Esophagus muscularis mucosa (tissue), 4 donors: Measurements from ENCODE around the gene DENND2C. TPM values are rescaled to one million over a fixed set of nuclear protein-coding genes. Genes with fewer than 3 reads are reported as not detected.

Experiments
- DNase-seq: peaks from one replicate; pipeline ENCODE4 v3.0.0-alpha.2; 2017; ENCODE audit errors: extremely low spot score
- H3K27ac ChIP-seq, 4 donors: fragments of 200-600 bp; sonication (generic); replicated peaks in 1 of 4; 1 replicate in 3 of 4; 2 replicates in 1 of 4; pipeline ENCODE4 v1.5.1; 2016 to 2019; ENCODE audit warnings: mild to moderate bottlenecking in 1 of 4
- H3K27me3 ChIP-seq, 4 donors: fragments of 200-600 bp; sonication (generic); one replicate each; pipeline versions ENCODE4 v1.5.1 to v1.6.0; 2016 to 2019
- H3K36me3 ChIP-seq, 4 donors: fragments of 200-600 bp; sonication (generic); one replicate each; pipeline ENCODE4 v1.5.1; 2016 to 2019
- H3K4me1 ChIP-seq, 4 donors: fragments of 200-600 bp; sonication (generic); one replicate each; pipeline ENCODE4 v1.5.1; 2016 to 2019
- H3K4me3 ChIP-seq, 4 donors: fragments of 200-600 bp; sonication (generic); 1 replicate in 2 of 4; 2 replicates in 2 of 4; pipeline ENCODE4 v1.5.1; 2016 to 2019; ENCODE audit warnings: mild to moderate bottlenecking in 4 of 4, moderate library complexity in 1 of 4
- H3K9me3 ChIP-seq, 4 donors: fragments of 200-600 bp; sonication (generic); 1 replicate in 3 of 4; 2 replicates in 1 of 4; pipeline ENCODE4 v1.5.1; 2016 to 2019
- CTCF ChIP-seq, 3 experiments: fragments of 200-600 bp in 2 of 3; fragments of 450-650 bp in 1 of 3; sonication (generic) in 2 of 3; IDR thresholded peaks; one replicate each; pipeline ENCODE4 v1.5.1; 2017 to 2019; ENCODE audit warnings: antibody characterized with exemption in 3 of 3, mild to moderate bottlenecking in 2 of 3, moderate library complexity in 1 of 3
- EP300 ChIP-seq: sonication (generic); formaldehyde crosslinking; IDR thresholded peaks from one replicate; pipeline ENCODE4 v1.6.1; 2017; ENCODE audit warnings: antibody characterized with exemption
- POLR2A ChIP-seq: fragments of 450-650 bp; IDR thresholded peaks from one replicate; pipeline ENCODE4 v1.6.1; 2017; ENCODE audit warnings: antibody characterized with exemption, moderate library complexity, mild to moderate bottlenecking, low read depth
- POLR2AphosphoS5 ChIP-seq, 2 donors: sonication (generic); formaldehyde crosslinking; IDR thresholded peaks; one replicate each; pipeline ENCODE4 v1.6.1; 2017; ENCODE audit warnings: antibody characterized with exemption in 2 of 2
- WGBS: methylation state at CpG from one replicate; pipeline ENCODE4 v1.1.5; 2018; 5-methylcytosine and 5-hydroxymethylcytosine counted together
- intact Hi-C: fragments of 100-400 bp; cut with DNase I; formaldehyde crosslinking; loops from one replicate; pipeline ENCODE4 v1.15.1; 2023
- total RNA-seq, 4 donors: library from RNA; depleted of rRNA; stranded (reverse); fragments of >200 nt; gene quantifications; one replicate each; pipeline versions ENCODE4 v1.1.0 to v1.2.1, GENCODE V29; 2016

DENND2C gene
- total RNA-seq, 4 donors from 2014 or later: 1.2 to 2.5 (median 2.0) TPM

- no peak for DNase-seq
- H3K4me3 ChIP-seq: no peak overlapping the region
- no peak overlapping the region for H3K27ac ChIP-seq
- 87% methylated on average over 2 of the region's 2 CpGs for WGBS
- H3K4me1 ChIP-seq: no peaks in the 10 kb centered on the region
- H3K9me3 ChIP-seq: no peaks in the 10 kb centered on the region
- H3K36me3 ChIP-seq: peaks cover 0 to 24% (median 15%) of the 10 kb centered on the region in 4 donors
- intact Hi-C loops: loop anchor here (10.0 kb wide), 1 partner anchor 243 kb away; no protein-coding TSS in a partner anchor
- TF ChIP-seq EP300 (no peak), POLR2A (no peak), CTCF (IDR thresholded peaks at IDR 0.05) (no peak), POLR2AphosphoS5 (IDR thresholded peaks at IDR 0.05) (no peak)
- H3K27me3 ChIP-seq: no peaks in the 10 kb centered on the region
These were observed 81.6 kb downstream of the DENND2C start for GRCh38 chr1:114588196-114588689.

- WGBS: 90% methylated on average over 16 of the region's 16 CpGs
- Histone ChIP-seq H3K4me1 (peaks cover 0 to under 1% (median 0%) of the 10 kb centered on the region in 4 donors), H3K27me3 (no peaks in the 10 kb centered on the region), H3K27ac (no peak overlapping the region), H3K4me3 (no peak overlapping the region), H3K36me3 (peaks cover 0 to 17% (median 7%) of the 10 kb centered on the region in 4 donors), H3K9me3 (no peaks in the 10 kb centered on the region)
- DNase-seq: no peak
- no peak for TF ChIP-seq POLR2A
- no peak for TF ChIP-seq CTCF (IDR thresholded peaks at IDR 0.05)
- TF ChIP-seq EP300: no peak
- no peak for TF ChIP-seq POLR2AphosphoS5 (IDR thresholded peaks at IDR 0.05)
- intact Hi-C loops: loop anchor here (10.0 kb wide), 1 partner anchor 243 kb away; no protein-coding TSS in a partner anchor
These were observed 82.5 kb downstream of the DENND2C start for GRCh38 chr1:114587203-114587991.

- intact Hi-C loops: loop anchor here (10.0 kb wide), 1 partner anchor 242 kb away; no protein-coding TSS in a partner anchor
- Histone ChIP-seq H3K4me3 (no peak overlapping the region), H3K36me3 (peaks cover 0 to 10% (median 6%) of the 10 kb centered on the region in 4 donors), H3K9me3 (no peaks in the 10 kb centered on the region), H3K27me3 (no peaks in the 10 kb centered on the region), H3K27ac (no peak overlapping the region), H3K4me1 (peaks cover 5 to 8% (median 6%) of the 10 kb centered on the region in 4 donors)
- TF ChIP-seq CTCF (IDR thresholded peaks at IDR 0.05): no peak
- no peak for TF ChIP-seq EP300
- no peak for TF ChIP-seq POLR2AphosphoS5 (IDR thresholded peaks at IDR 0.05)
- TF ChIP-seq POLR2A: no peak
- 96% methylated on average over 5 of the region's 5 CpGs for WGBS
- no peak for DNase-seq
These were observed 83.3 kb downstream of the DENND2C start for GRCh38 chr1:114586513-114587047.

- Histone ChIP-seq H3K4me3 (no peak overlapping the region), H3K27me3 (no peaks in the 10 kb centered on the region), H3K36me3 (peaks cover 0 to 6% (median 5%) of the 10 kb centered on the region in 4 donors), H3K4me1 (peaks cover 12 to 16% (median 14%) of the 10 kb centered on the region in 4 donors), H3K9me3 (no peaks in the 10 kb centered on the region), H3K27ac (no peak overlapping the region)
- TF ChIP-seq POLR2A: no peak
- no peak for TF ChIP-seq POLR2AphosphoS5 (IDR thresholded peaks at IDR 0.05)
- TF ChIP-seq CTCF (IDR thresholded peaks at IDR 0.05): no peak
- TF ChIP-seq EP300: no peak
- intact Hi-C loops: loop anchor here (10.0 kb wide), 1 partner anchor 240 kb away; no protein-coding TSS in a partner anchor
- no peak for DNase-seq
- WGBS: 89% methylated on average over 1 of the region's 1 CpG
These were observed 84.6 kb downstream of the DENND2C start for GRCh38 chr1:114585231-114585630.
